ENCODE measurements around the gene COL9A1.

COL9A1 gene

GRCh38 chr6:70264306-70264705, 38.6 kb downstream of the COL9A1 start:
- no peak for ATAC-seq
- TF ChIP-seq GLIS3 (CRISPR knock-in tag; IDR thresholded peaks at IDR 0.05) (no peak), ZNF565 (CRISPR knock-in tag; conservative IDR thresholded peaks at IDR 0.05; ENCODE audit: low read depth) (no peak), ZFP3 (CRISPR knock-in tag; IDR thresholded peaks at IDR 0.05) (no peak), CREB5 (CRISPR knock-in tag; IDR thresholded peaks at IDR 0.05; ENCODE audit: low read depth) (no peak), OSR1 (CRISPR knock-in tag; IDR thresholded peaks at IDR 0.05) (no peak), TOX (CRISPR knock-in tag; IDR thresholded peaks at IDR 0.05; ENCODE audit: borderline replicate concordance) (no peak), CSDC2 (CRISPR knock-in tag; IDR thresholded peaks at IDR 0.05) (no peak), ZC3H10 (CRISPR knock-in tag; IDR thresholded peaks at IDR 0.05) (no peak), ARNTL (CRISPR knock-in tag; IDR thresholded peaks at IDR 0.05; ENCODE audit: borderline replicate concordance, low read depth) (no peak), TSHZ2 (CRISPR knock-in tag; IDR thresholded peaks at IDR 0.05) (no peak), CSRNP3 (CRISPR knock-in tag; IDR thresholded peaks at IDR 0.05) (no peak), ZNF8 (CRISPR knock-in tag; IDR thresholded peaks at IDR 0.05) (no peak), TCF4 (CRISPR knock-in tag; IDR thresholded peaks at IDR 0.05; ENCODE audit: borderline replicate concordance) (no peak), RARB (CRISPR knock-in tag; IDR thresholded peaks at IDR 0.05) (no peak), BACH2 (CRISPR knock-in tag; IDR thresholded peaks at IDR 0.05; ENCODE audit: borderline replicate concordance) (no peak), ZNF70 (CRISPR knock-in tag; IDR thresholded peaks at IDR 0.05) (no peak), SNAI2 (CRISPR knock-in tag; IDR thresholded peaks at IDR 0.05) (no peak), ESRRG (CRISPR knock-in tag; IDR thresholded peaks at IDR 0.05) (no peak), ZFP30 (CRISPR knock-in tag; IDR thresholded peaks at IDR 0.05) (no peak)

GRCh38 chr6:70258483-70258882, 44.4 kb downstream of the COL9A1 start:
- no peak for ATAC-seq
- TF ChIP-seq PATZ1 (CRISPR knock-in tag; IDR thresholded peaks at IDR 0.05; ENCODE audit: borderline replicate concordance), result no peak
- TF ChIP-seq ZFP3 (CRISPR knock-in tag; IDR thresholded peaks at IDR 0.05), result no peak
- TF ChIP-seq TSHZ2 (CRISPR knock-in tag; IDR thresholded peaks at IDR 0.05), result no peak
- TF ChIP-seq ISL1 (CRISPR knock-in tag; IDR thresholded peaks at IDR 0.05), result no peak
- no peak for TF ChIP-seq GLIS3 (CRISPR knock-in tag; IDR thresholded peaks at IDR 0.05)
- TF ChIP-seq OSR1 (CRISPR knock-in tag; IDR thresholded peaks at IDR 0.05), result no peak
- no peak for TF ChIP-seq ARNTL (CRISPR knock-in tag; IDR thresholded peaks at IDR 0.05; ENCODE audit: borderline replicate concordance, low read depth)
- no peak for TF ChIP-seq RARB (CRISPR knock-in tag; IDR thresholded peaks at IDR 0.05)
- no peak for TF ChIP-seq CSRNP3 (CRISPR knock-in tag; IDR thresholded peaks at IDR 0.05)
- TF ChIP-seq ZNF565 (CRISPR knock-in tag; conservative IDR thresholded peaks at IDR 0.05; ENCODE audit: low read depth), result no peak
- no peak for TF ChIP-seq ZC3H10 (CRISPR knock-in tag; IDR thresholded peaks at IDR 0.05)
- TF ChIP-seq BACH2 (CRISPR knock-in tag; IDR thresholded peaks at IDR 0.05; ENCODE audit: borderline replicate concordance), result no peak
- TF ChIP-seq PPARA (CRISPR knock-in tag; IDR thresholded peaks at IDR 0.05; ENCODE audit: borderline replicate concordance), result no peak
- no peak for TF ChIP-seq CREB5 (CRISPR knock-in tag; IDR thresholded peaks at IDR 0.05; ENCODE audit: low read depth)
- TF ChIP-seq POU6F1 (CRISPR knock-in tag; IDR thresholded peaks at IDR 0.05; ENCODE audit: borderline replicate concordance, low read depth), result no peak
- no peak for TF ChIP-seq ZNF8 (CRISPR knock-in tag; IDR thresholded peaks at IDR 0.05)
- TF ChIP-seq ZNF70 (CRISPR knock-in tag; IDR thresholded peaks at IDR 0.05), result no peak
- TF ChIP-seq ZFP30 (CRISPR knock-in tag; IDR thresholded peaks at IDR 0.05), result no peak
- TF ChIP-seq TCF4 (CRISPR knock-in tag; IDR thresholded peaks at IDR 0.05; ENCODE audit: borderline replicate concordance), result no peak
- TF ChIP-seq TOX (CRISPR knock-in tag; IDR thresholded peaks at IDR 0.05; ENCODE audit: borderline replicate concordance), result no peak
